IMR-90 (cell line): ENCODE data around the gene AMOTL1. TPM values are rescaled to one million over a fixed set of nuclear protein-coding genes. Genes with fewer than 3 reads are reported as not detected.
A peak's percentile ranks its signal among the peaks of the same experiment; 100 is the strongest.

Source experiments
- ATAC-seq: fragments of 200-7000 bp; cut with Tn5 transposase; 2 replicates; pipeline ENCODE4 v1.9.1; 2020; ENCODE audit warnings: low read depth, mild to moderate bottlenecking, moderate library complexity
- BruUV-seq: library from RNA; stranded (reverse); fragments of 400-500 nt; replicated peaks from 2 replicates; lab custom pipeline; 2021; lab: Mats Ljungman, UMichigan
- CTCF ChIA-PET: fragments of 300-600 bp; formaldehyde crosslinking; extraction: SDS; loops from one replicate; lab custom pipeline; 2021; ENCODE audit warnings: antibody characterized with exemption; lab: Yijun Ruan, JAX
- POLR2A ChIA-PET: fragments of 300-600 bp; sonication (Branson Sonifier 250); formaldehyde crosslinking; loops from one replicate; lab custom pipeline; 2022; ENCODE audit warnings: antibody characterized with exemption; ENCODE audit not compliant: unreplicated experiment; lab: Charles Lee
- DNase-seq: peaks from one replicate; pipeline ENCODE4 v3.0.0; 2013
- H2AFZ ChIP-seq: replicated peaks from 2 replicates; pipeline ENCODE3; 2013; ENCODE audit warnings: low read length, mild to moderate bottlenecking; ENCODE audit not compliant: poor library complexity
- H2AK5ac ChIP-seq: 2 replicates; pipeline ENCODE4 v1.6.1; 2013; ENCODE audit warnings: low read depth, low read length, inconsistent platforms
- H2AK9ac ChIP-seq: replicated peaks from 2 replicates; pipeline ENCODE3; 2013; ENCODE audit warnings: mild to moderate bottlenecking, low read depth, low read length, moderate library complexity; ENCODE audit not compliant: poor library complexity
- H2BK120ac ChIP-seq: 2 replicates; pipeline ENCODE4 v1.6.1; 2013; ENCODE audit warnings: low read depth, low read length, inconsistent platforms
- H2BK15ac ChIP-seq: 3 replicates; pipeline ENCODE4 v1.6.1; 2013; ENCODE audit warnings: low read depth, low read length, inconsistent platforms
- H2BK20ac ChIP-seq: 2 replicates; pipeline ENCODE4 v1.6.1; 2013; ENCODE audit warnings: low read depth, mild to moderate bottlenecking, inconsistent platforms, low read length, moderate library complexity
- H2BK5ac ChIP-seq: 2 replicates; pipeline ENCODE4 v1.6.1; 2013; ENCODE audit warnings: mild to moderate bottlenecking, low read depth, low read length, inconsistent platforms; ENCODE audit not compliant: poor library complexity, severe bottlenecking
- H3K14ac ChIP-seq: replicated peaks from 2 replicates; pipeline ENCODE4 v1.6.1; 2013; ENCODE audit warnings: low read depth, low read length, inconsistent platforms
- H3K18ac ChIP-seq: 2 replicates; pipeline ENCODE4 v1.6.1; 2013; ENCODE audit warnings: low read depth, low read length, control low read depth
- H3K23ac ChIP-seq: 2 replicates; pipeline ENCODE4 v1.6.1; 2013; ENCODE audit warnings: low read depth, low read length, inconsistent platforms
- H3K27ac ChIP-seq: 2 replicates; pipeline ENCODE4 v1.5.1; 2013; ENCODE audit warnings: mild to moderate bottlenecking, control low read depth, low read length; ENCODE audit not compliant: insufficient read depth
- H3K27me3 ChIP-seq: 2 replicates; pipeline ENCODE4 v1.6.1; 2013; ENCODE audit warnings: low read length; ENCODE audit not compliant: control insufficient read depth, insufficient read depth
- H3K36me3 ChIP-seq: 2 replicates; pipeline ENCODE4 v1.6.1; 2013; ENCODE audit warnings: low read length, mixed read lengths; ENCODE audit not compliant: control insufficient read depth, insufficient read depth
- H3K4ac ChIP-seq: 2 replicates; pipeline ENCODE4 v1.6.1; 2013; ENCODE audit warnings: low read depth, low read length, inconsistent platforms
- H3K4me1 ChIP-seq: 2 replicates; pipeline ENCODE4 v1.6.1; 2013; ENCODE audit warnings: low read length, mixed read lengths; ENCODE audit not compliant: control insufficient read depth, insufficient read depth
- H3K4me2 ChIP-seq: 2 replicates; pipeline ENCODE4 v1.6.1; 2013; ENCODE audit warnings: low read depth, mild to moderate bottlenecking, control low read depth, low read length, moderate library complexity
- H3K4me3 ChIP-seq: 2 replicates; pipeline ENCODE4 v1.5.1; 2013; ENCODE audit warnings: low read depth, mild to moderate bottlenecking, control low read depth, low read length, moderate library complexity; ENCODE audit not compliant: insufficient read depth
- H3K56ac ChIP-seq: 2 replicates; pipeline ENCODE4 v1.6.1; 2013; ENCODE audit warnings: low read length, inconsistent platforms; ENCODE audit not compliant: insufficient read depth; ENCODE audit errors: extremely low read depth
- H3K79me1 ChIP-seq, 2 experiments: 2 replicates each; pipeline ENCODE4 v1.6.1; 2013; ENCODE audit warnings: low read length in 2 of 2, inconsistent platforms in 1 of 2, low read depth in 1 of 2
- H3K9ac ChIP-seq: 2 replicates; pipeline ENCODE4 v1.6.1; 2013; ENCODE audit warnings: low read depth, low read length, control low read depth
- H3K9me1 ChIP-seq: 2 replicates; pipeline ENCODE4 v1.6.1; 2013; ENCODE audit warnings: low read length, inconsistent platforms; ENCODE audit not compliant: insufficient read depth
- H3K9me3 ChIP-seq: 2 replicates; pipeline ENCODE4 v1.6.1; 2013; ENCODE audit warnings: low read length; ENCODE audit not compliant: control insufficient read depth, insufficient read depth
- H4K20me1 ChIP-seq: 2 replicates; pipeline ENCODE4 v1.6.1; 2013; ENCODE audit warnings: low read length, inconsistent platforms; ENCODE audit not compliant: insufficient read depth
- H4K5ac ChIP-seq: 2 replicates; pipeline ENCODE4 v1.6.1; 2013; ENCODE audit warnings: mild to moderate bottlenecking, low read depth, low read length, control low read depth
- H4K8ac ChIP-seq, 2 experiments: 2 replicates each; pipeline ENCODE4 v1.6.1; 2013; ENCODE audit warnings: low read depth in 2 of 2, low read length in 2 of 2, control low read depth in 1 of 2, inconsistent platforms in 1 of 2
- H4K91ac ChIP-seq: 2 replicates; pipeline ENCODE4 v1.6.1; 2013; ENCODE audit warnings: low read depth, low read length, inconsistent platforms; ENCODE audit not compliant: insufficient read depth
- BHLHE40 ChIP-seq: fragments of 150-350 bp; IDR thresholded peaks from 2 replicates; pipeline ENCODE4 v1.6.1; 2016; ENCODE audit warnings: mild to moderate bottlenecking, low read depth, low read length
- CEBPB ChIP-seq: IDR thresholded peaks from 2 replicates; pipeline ENCODE4 v1.6.1; 2012; ENCODE audit warnings: low read depth, low read length, improper control_type of control experiment
- CHD1 ChIP-seq: IDR thresholded peaks from 2 replicates; pipeline ENCODE4 v1.6.1; 2012; ENCODE audit warnings: low read depth, low read length, improper control_type of control experiment
- FOS ChIP-seq: fragments of 150-350 bp; IDR thresholded peaks from 2 replicates; pipeline ENCODE4 v1.6.1; 2016; ENCODE audit warnings: low read depth, low read length
- MAFK ChIP-seq: IDR thresholded peaks from 2 replicates; pipeline ENCODE4 v1.6.1; 2012; ENCODE audit warnings: low read depth, low read length, improper control_type of control experiment
- MAZ ChIP-seq: IDR thresholded peaks from 2 replicates; pipeline ENCODE4 v1.6.1; 2012; ENCODE audit warnings: low read depth, mild to moderate bottlenecking, low read length, improper control_type of control experiment, moderate library complexity, borderline replicate concordance
- MXI1 ChIP-seq: IDR thresholded peaks from 2 replicates; pipeline ENCODE4 v1.6.1; 2012; ENCODE audit warnings: low read depth, mild to moderate bottlenecking, low read length, moderate library complexity, borderline replicate concordance
- POLR2A ChIP-seq: IDR thresholded peaks from 2 replicates; pipeline ENCODE4 v1.6.1; 2012; ENCODE audit warnings: mild to moderate bottlenecking, low read depth, low read length
- RAD21 ChIP-seq: IDR thresholded peaks from 2 replicates; pipeline ENCODE4 v1.6.1; 2012; ENCODE audit warnings: low read length, improper control_type of control experiment
- RCOR1 ChIP-seq: IDR thresholded peaks from 2 replicates; pipeline ENCODE4 v1.6.1; 2012; ENCODE audit warnings: mild to moderate bottlenecking, low read length, improper control_type of control experiment; ENCODE audit not compliant: insufficient replicate concordance
- RFX5 ChIP-seq: IDR thresholded peaks from 2 replicates; pipeline ENCODE4 v1.8.0; 2012; ENCODE audit warnings: low read depth, mild to moderate bottlenecking, low read length, moderate library complexity
- SMC3 ChIP-seq: fragments of 150-350 bp; IDR thresholded peaks from 2 replicates; pipeline ENCODE4 v1.6.1; 2016; ENCODE audit warnings: low read depth, mild to moderate bottlenecking, antibody characterized with exemption, low read length, moderate library complexity
- WGBS, 2 experiments: methylation state at CpG; one replicate each; pipeline versions ENCODE4 v1.1.5 to v1.1.7; 2013; ENCODE audit warnings: missing lambda C conversion rate in 2 of 2; ENCODE audit not compliant: insufficient read length in 1 of 2; ENCODE audit errors: extremely low coverage in 2 of 2; 5-methylcytosine and 5-hydroxymethylcytosine counted together
- dilution Hi-C: fragments of 300-500 bp; cut with HindIII; formaldehyde crosslinking; loops from one replicate; pipeline ENCODE4 v1.14.3; 2018; ENCODE audit warnings: low sequenced_read_pairs; ENCODE audit not compliant: unreplicated experiment
- in situ Hi-C: fragments of 300-500 bp; cut with MboI; formaldehyde crosslinking; loops from 3 replicates; pipeline ENCODE4 v1.14.3; 2019; ENCODE audit warnings: low sequenced_read_pairs, inconsistent platforms, mixed read lengths
- intact Hi-C: fragments of 100-400 bp; cut with micrococcal nuclease; formaldehyde crosslinking; loops from 2 replicates; pipeline ENCODE4 v1.10.0; 2022
- polyA plus RNA-seq, 3 experiments: library from polyadenylated mRNA; depleted of rRNA; stranded (reverse); fragments of >200 nt; gene quantifications; 2 replicates each; pipeline ENCODE4 v1.2.3, GENCODE V29; 2012; ENCODE audit warnings: low replicate concordance in 1 of 3
- total RNA-seq: library from RNA; depleted of rRNA; stranded (reverse); fragments of >200 nt; gene quantifications from 2 replicates; pipeline ENCODE4 v1.2.3, GENCODE V29; 2012
- TF ChIP-seq, protein P1 (sequence below): fragments of 150-350 bp; IDR thresholded peaks from 2 replicates; pipeline ENCODE4 v1.6.1; 2017; ENCODE audit warnings: mild to moderate bottlenecking, antibody characterized with exemption, low read length, low read depth
- TF ChIP-seq, protein P2 (sequence below): fragments of 150-350 bp; IDR thresholded peaks from 2 replicates; pipeline ENCODE4 v1.6.1; 2016; ENCODE audit warnings: low read depth, mild to moderate bottlenecking, low read length, moderate library complexity, borderline replicate concordance

AMOTL1 gene
- total and polyA plus RNA-seq, 2 of the 4 experiments (the other 2 are of a cell fraction) = 18.6 to 49.5 TPM

DNA sequence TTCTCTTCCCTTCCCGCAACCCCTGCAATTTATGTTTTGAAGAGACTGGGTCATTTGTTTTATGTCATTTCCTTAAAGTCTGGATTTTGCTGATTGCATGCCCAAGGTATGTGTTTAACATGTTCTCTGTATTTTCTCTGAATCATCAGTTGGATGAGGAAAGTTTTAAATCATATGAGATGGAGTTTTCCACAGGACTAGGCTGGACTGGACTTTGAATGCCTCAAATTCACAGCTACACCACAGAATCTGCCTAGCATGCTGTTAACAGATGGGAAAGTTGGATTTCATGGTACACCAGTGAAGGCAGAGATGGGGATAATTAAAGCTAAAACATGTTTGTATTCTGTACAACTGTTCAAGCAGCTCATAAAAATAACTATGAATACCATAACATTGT is 142.6 kb downstream of the AMOTL1 start:
- H4K8ac ChIP-seq = no peak overlapping the region

More for the DNA sequence above, 142.6 kb downstream of the AMOTL1 start:
- intact Hi-C loops = no loop called here
- Histone ChIP-seq H4K20me1 (no peaks in the 10 kb centered on the region), H2BK120ac (no peak overlapping the region), H3K9ac (no peak overlapping the region), H3K14ac (no peak overlapping the region), H3K9me1 (peaks cover 12% of the 10 kb centered on the region; the same call in 1 of the 2 replicates), H3K36me3 (peaks cover 2% of the 10 kb centered on the region; the same call in 1 of the 2 replicates), H2AFZ (no peak overlapping the region), H2BK15ac (no peak overlapping the region), H4K5ac (no peak overlapping the region), H3K9me3 (no peaks in the 10 kb centered on the region), H3K27me3 (no peaks in the 10 kb centered on the region), H2BK20ac (no peak overlapping the region), H3K4me1 (peaks cover 15% of the 10 kb centered on the region), H2BK5ac (peak overlapping the region; percentile 31), H3K18ac (no peak overlapping the region), H3K4me3 (no peak overlapping the region), H3K56ac (no peak overlapping the region), H3K4ac (no peak overlapping the region), H3K79me1 (no peaks in the 10 kb centered on the region), H3K27ac (no peak overlapping the region), H2AK9ac (no peak overlapping the region), H3K4me2 (no peak overlapping the region), H2AK5ac (no peak overlapping the region), H3K23ac (no peak overlapping the region), H4K91ac (no peak overlapping the region)
- dilution Hi-C loops = no loop called here
- WGBS, 2 experiments = no CpG with 5 or more reads among the region's 1 CpG
- BruUV-seq = no TSS peak
- DNase-seq = peak; percentile 88
- TF ChIP-seq SMC3 (no peak), BHLHE40 (no peak), MAFK (0 out of 2 replicates have a peak, but pooled peaks have one; percentile 26), CHD1 (no peak), RAD21 (no peak), RCOR1 (no peak), MXI1 (no peak), CEBPB (0 out of 2 replicates have a peak, but pooled peaks have one; percentile 28), RFX5 (no peak), POLR2A (no peak), FOS (peak; percentile 58; the same call in 1 of the 2 replicates), MAZ (no peak)
- TF ChIP-seq, protein P1, sequence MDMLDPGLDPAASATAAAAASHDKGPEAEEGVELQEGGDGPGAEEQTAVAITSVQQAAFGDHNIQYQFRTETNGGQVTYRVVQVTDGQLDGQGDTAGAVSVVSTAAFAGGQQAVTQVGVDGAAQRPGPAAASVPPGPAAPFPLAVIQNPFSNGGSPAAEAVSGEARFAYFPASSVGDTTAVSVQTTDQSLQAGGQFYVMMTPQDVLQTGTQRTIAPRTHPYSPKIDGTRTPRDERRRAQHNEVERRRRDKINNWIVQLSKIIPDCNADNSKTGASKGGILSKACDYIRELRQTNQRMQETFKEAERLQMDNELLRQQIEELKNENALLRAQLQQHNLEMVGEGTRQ = no peak
- TF ChIP-seq, protein P2, sequence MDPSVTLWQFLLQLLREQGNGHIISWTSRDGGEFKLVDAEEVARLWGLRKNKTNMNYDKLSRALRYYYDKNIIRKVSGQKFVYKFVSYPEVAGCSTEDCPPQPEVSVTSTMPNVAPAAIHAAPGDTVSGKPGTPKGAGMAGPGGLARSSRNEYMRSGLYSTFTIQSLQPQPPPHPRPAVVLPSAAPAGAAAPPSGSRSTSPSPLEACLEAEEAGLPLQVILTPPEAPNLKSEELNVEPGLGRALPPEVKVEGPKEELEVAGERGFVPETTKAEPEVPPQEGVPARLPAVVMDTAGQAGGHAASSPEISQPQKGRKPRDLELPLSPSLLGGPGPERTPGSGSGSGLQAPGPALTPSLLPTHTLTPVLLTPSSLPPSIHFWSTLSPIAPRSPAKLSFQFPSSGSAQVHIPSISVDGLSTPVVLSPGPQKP = no peak
- ChIA-PET CTCF (interaction anchor here (1.4 to 1.9 kb wide), 2 partner anchors 12 to 288 kb away, joined by 4 to 7 read pairs; no protein-coding TSS in a partner anchor), POLR2A (no interaction called here)
- peak; percentile 65 for ATAC-seq
- in situ Hi-C loops = no loop called here
